ENCODE measurements around the gene MRPL23.

MRPL23 gene

GRCh38 chr11:1953489-1954266 is 6.5 kb downstream of the MRPL23 start:
- Histone ChIP-seq H3K27me3 (ENCODE audit: insufficient read depth, low read length) (no peaks in the 10 kb centered on the region), H3K9me3 (ENCODE audit: insufficient read depth, low read depth, low read length) (no peaks in the 10 kb centered on the region), H3K36me3 (ENCODE audit: insufficient read depth, low read depth, low read length) (no peaks in the 10 kb centered on the region), H3K4me3 (ENCODE audit: low read length) (no peak overlapping the region), H3K9ac (ENCODE audit: low read depth, low read length) (no peak overlapping the region), H3K27ac (ENCODE audit: low read length) (no peak overlapping the region), H3K4me1 (ENCODE audit: insufficient read depth, low read length) (no peaks in the 10 kb centered on the region)

GRCh38 chr11:1958367-1958766 is 11.2 kb downstream of the MRPL23 start:
- H3K4me1 ChIP-seq (ENCODE audit: insufficient read depth, low read length): no peaks in the 10 kb centered on the region
- no peaks in the 10 kb centered on the region for H3K36me3 ChIP-seq (ENCODE audit: insufficient read depth, low read depth, low read length)

GRCh38 chr11:1959786-1960185 is 12.7 kb downstream of the MRPL23 start:
- no peaks in the 10 kb centered on the region for H3K36me3 ChIP-seq (ENCODE audit: insufficient read depth, low read depth, low read length)
- H3K9me3 ChIP-seq (ENCODE audit: insufficient read depth, low read depth, low read length): no peaks in the 10 kb centered on the region
- H3K27me3 ChIP-seq (ENCODE audit: insufficient read depth, low read length): no peaks in the 10 kb centered on the region
- H3K4me1 ChIP-seq (ENCODE audit: insufficient read depth, low read length): no peaks in the 10 kb centered on the region
- no peak overlapping the region for H3K27ac ChIP-seq (ENCODE audit: low read length)
- no peak overlapping the region for H3K9ac ChIP-seq (ENCODE audit: low read depth, low read length)
- H3K4me3 ChIP-seq (ENCODE audit: low read length): no peak overlapping the region

More at GRCh38 chr11:1958367-1958766, 11.2 kb downstream of the MRPL23 start:
- Histone ChIP-seq H3K27ac (ENCODE audit: low read length) (no peak overlapping the region), H3K27me3 (ENCODE audit: insufficient read depth, low read length) (no peaks in the 10 kb centered on the region), H3K4me3 (ENCODE audit: low read length) (no peak overlapping the region), H3K9ac (ENCODE audit: low read depth, low read length) (no peak overlapping the region), H3K9me3 (ENCODE audit: insufficient read depth, low read depth, low read length) (no peaks in the 10 kb centered on the region)

GRCh38 chr11:1963864-1964263 is 16.7 kb downstream of the MRPL23 start:
- no peak overlapping the region for H3K27ac ChIP-seq (ENCODE audit: low read length)
- no peaks in the 10 kb centered on the region for H3K4me1 ChIP-seq (ENCODE audit: insufficient read depth, low read length)
- H3K27me3 ChIP-seq (ENCODE audit: insufficient read depth, low read length): no peaks in the 10 kb centered on the region
- no peaks in the 10 kb centered on the region for H3K9me3 ChIP-seq (ENCODE audit: insufficient read depth, low read depth, low read length)
- H3K4me3 ChIP-seq (ENCODE audit: low read length): no peak overlapping the region
- H3K36me3 ChIP-seq (ENCODE audit: insufficient read depth, low read depth, low read length): no peaks in the 10 kb centered on the region
- H3K9ac ChIP-seq (ENCODE audit: low read depth, low read length): no peak overlapping the region

- Histone ChIP-seq H3K4me1 (ENCODE audit: insufficient read depth, low read length) (no peaks in the 10 kb centered on the region), H3K27ac (ENCODE audit: low read length) (no peak overlapping the region), H3K36me3 (ENCODE audit: insufficient read depth, low read depth, low read length) (no peaks in the 10 kb centered on the region), H3K9ac (ENCODE audit: low read depth, low read length) (no peak overlapping the region), H3K9me3 (ENCODE audit: insufficient read depth, low read depth, low read length) (no peaks in the 10 kb centered on the region), H3K4me3 (ENCODE audit: low read length) (no peak overlapping the region), H3K27me3 (ENCODE audit: insufficient read depth, low read length) (no peaks in the 10 kb centered on the region)
Measured at GRCh38 chr11:1964348-1964747, 17.2 kb downstream of the MRPL23 start.

GRCh38 chr11:1964955-1965354 is 17.8 kb downstream of the MRPL23 start:
- Histone ChIP-seq H3K27me3 (ENCODE audit: insufficient read depth, low read length) (no peaks in the 10 kb centered on the region), H3K9ac (ENCODE audit: low read depth, low read length) (no peak overlapping the region), H3K27ac (ENCODE audit: low read length) (no peak overlapping the region), H3K4me1 (ENCODE audit: insufficient read depth, low read length) (no peaks in the 10 kb centered on the region), H3K9me3 (ENCODE audit: insufficient read depth, low read depth, low read length) (no peaks in the 10 kb centered on the region), H3K36me3 (ENCODE audit: insufficient read depth, low read depth, low read length) (no peaks in the 10 kb centered on the region), H3K4me3 (ENCODE audit: low read length) (no peak overlapping the region)

- H3K27me3 ChIP-seq (ENCODE audit: insufficient read depth, low read length): no peaks in the 10 kb centered on the region
- no peaks in the 10 kb centered on the region for H3K4me1 ChIP-seq (ENCODE audit: insufficient read depth, low read length)
- no peak overlapping the region for H3K4me3 ChIP-seq (ENCODE audit: low read length)
- H3K27ac ChIP-seq (ENCODE audit: low read length): no peak overlapping the region
- H3K9me3 ChIP-seq (ENCODE audit: insufficient read depth, low read depth, low read length): no peaks in the 10 kb centered on the region
- no peaks in the 10 kb centered on the region for H3K36me3 ChIP-seq (ENCODE audit: insufficient read depth, low read depth, low read length)
- no peak overlapping the region for H3K9ac ChIP-seq (ENCODE audit: low read depth, low read length)
Measured at GRCh38 chr11:1966531-1966930, 19.4 kb downstream of the MRPL23 start.

- Histone ChIP-seq H3K27me3 (ENCODE audit: insufficient read depth, low read length) (no peaks in the 10 kb centered on the region), H3K36me3 (ENCODE audit: insufficient read depth, low read depth, low read length) (no peaks in the 10 kb centered on the region), H3K4me3 (ENCODE audit: low read length) (no peak overlapping the region), H3K9ac (ENCODE audit: low read depth, low read length) (no peak overlapping the region), H3K4me1 (ENCODE audit: insufficient read depth, low read length) (no peaks in the 10 kb centered on the region), H3K9me3 (ENCODE audit: insufficient read depth, low read depth, low read length) (no peaks in the 10 kb centered on the region), H3K27ac (ENCODE audit: low read length) (no peak overlapping the region)
Measured at GRCh38 chr11:1967641-1968225, 20.6 kb downstream of the MRPL23 start.

- no peak overlapping the region for H3K27ac ChIP-seq (ENCODE audit: low read length)
- no peaks in the 10 kb centered on the region for H3K9me3 ChIP-seq (ENCODE audit: insufficient read depth, low read depth, low read length)
- no peaks in the 10 kb centered on the region for H3K36me3 ChIP-seq (ENCODE audit: insufficient read depth, low read depth, low read length)
Measured at GRCh38 chr11:1968454-1969002, 21.4 kb downstream of the MRPL23 start.

GRCh38 chr11:1969035-1969434 is 21.9 kb downstream of the MRPL23 start:
- H3K4me3 ChIP-seq (ENCODE audit: low read length): no peak overlapping the region
- no peaks in the 10 kb centered on the region for H3K9me3 ChIP-seq (ENCODE audit: insufficient read depth, low read depth, low read length)
- no peaks in the 10 kb centered on the region for H3K4me1 ChIP-seq (ENCODE audit: insufficient read depth, low read length)
- no peak overlapping the region for H3K27ac ChIP-seq (ENCODE audit: low read length)
- no peak overlapping the region for H3K9ac ChIP-seq (ENCODE audit: low read depth, low read length)
- H3K27me3 ChIP-seq (ENCODE audit: insufficient read depth, low read length): no peaks in the 10 kb centered on the region
- H3K36me3 ChIP-seq (ENCODE audit: insufficient read depth, low read depth, low read length): no peaks in the 10 kb centered on the region

More at GRCh38 chr11:1968454-1969002, 21.4 kb downstream of the MRPL23 start:
- Histone ChIP-seq H3K9ac (ENCODE audit: low read depth, low read length) (no peak overlapping the region), H3K4me1 (ENCODE audit: insufficient read depth, low read length) (no peaks in the 10 kb centered on the region), H3K27me3 (ENCODE audit: insufficient read depth, low read length) (no peaks in the 10 kb centered on the region), H3K4me3 (ENCODE audit: low read length) (no peak overlapping the region)

GRCh38 chr11:1969776-1970175 is 22.6 kb downstream of the MRPL23 start:
- Histone ChIP-seq H3K4me1 (ENCODE audit: insufficient read depth, low read length) (no peaks in the 10 kb centered on the region), H3K4me3 (ENCODE audit: low read length) (no peak overlapping the region), H3K27me3 (ENCODE audit: insufficient read depth, low read length) (no peaks in the 10 kb centered on the region), H3K9me3 (ENCODE audit: insufficient read depth, low read depth, low read length) (no peaks in the 10 kb centered on the region), H3K27ac (ENCODE audit: low read length) (no peak overlapping the region), H3K36me3 (ENCODE audit: insufficient read depth, low read depth, low read length) (no peaks in the 10 kb centered on the region), H3K9ac (ENCODE audit: low read depth, low read length) (no peak overlapping the region)

- no peaks in the 10 kb centered on the region for H3K36me3 ChIP-seq (ENCODE audit: insufficient read depth, low read depth, low read length)
- H3K4me1 ChIP-seq (ENCODE audit: insufficient read depth, low read length): no peaks in the 10 kb centered on the region
- no peak overlapping the region for H3K4me3 ChIP-seq (ENCODE audit: low read length)
- H3K9me3 ChIP-seq (ENCODE audit: insufficient read depth, low read depth, low read length): no peaks in the 10 kb centered on the region
- H3K9ac ChIP-seq (ENCODE audit: low read depth, low read length): no peak overlapping the region
- no peaks in the 10 kb centered on the region for H3K27me3 ChIP-seq (ENCODE audit: insufficient read depth, low read length)
- H3K27ac ChIP-seq (ENCODE audit: low read length): no peak overlapping the region
Measured at GRCh38 chr11:1970956-1971355, 23.8 kb downstream of the MRPL23 start.

Data from iPS-20b (cell line).